Karpas-422 (cell line): ENCODE data around the gene MRTFA. TPM values are rescaled to one million over a fixed set of nuclear protein-coding genes. Genes with fewer than 3 reads are reported as not detected.
A peak's percentile ranks its signal among the peaks of the same experiment; 100 is the strongest.

Experiments
- DNase-seq: peaks from one replicate; pipeline ENCODE4 v3.0.0-alpha.2; 2015
- H2AFZ ChIP-seq: fragments of 200-600 bp; sonication (generic); 2 replicates; pipeline ENCODE4 v1.6.1; 2014; ENCODE audit warnings: antibody characterized with exemption, low read length, mixed read lengths
- H3K27ac ChIP-seq: fragments of 200-600 bp; sonication (generic); 2 replicates; pipeline ENCODE4 v1.5.1; 2014; ENCODE audit warnings: mild to moderate bottlenecking, low read length, moderate library complexity
- H3K27me3 ChIP-seq: fragments of 200-600 bp; sonication (generic); 2 replicates; pipeline ENCODE4 v1.6.1; 2014; ENCODE audit warnings: low read length, mixed read lengths
- H3K36me3 ChIP-seq: fragments of 200-600 bp; sonication (generic); 2 replicates; pipeline ENCODE4 v1.6.1; 2014; ENCODE audit warnings: low read length, mixed read lengths; ENCODE audit not compliant: insufficient read depth
- H3K4me1 ChIP-seq: fragments of 200-600 bp; sonication (generic); 2 replicates; pipeline ENCODE4 v1.6.1; 2014; ENCODE audit warnings: mild to moderate bottlenecking, low read length, mixed read lengths
- H3K4me2 ChIP-seq: fragments of 200-600 bp; sonication (generic); 2 replicates; pipeline ENCODE4 v1.6.1; 2014; ENCODE audit warnings: low read length, low read depth, mild to moderate bottlenecking; ENCODE audit not compliant: poor library complexity, severe bottlenecking
- H3K4me3 ChIP-seq: fragments of 200-600 bp; sonication (generic); 2 replicates; pipeline ENCODE4 v1.5.1; 2014; ENCODE audit warnings: mild to moderate bottlenecking, antibody characterized with exemption, low read length, mixed read lengths
- H3K79me2 ChIP-seq: fragments of 200-600 bp; sonication (generic); 2 replicates; pipeline ENCODE4 v1.6.1; 2014; ENCODE audit warnings: mild to moderate bottlenecking, low read length, mixed read lengths
- H3K9ac ChIP-seq: fragments of 200-600 bp; sonication (generic); 2 replicates; pipeline ENCODE4 v1.6.0; 2014; ENCODE audit warnings: low read length
- H3K9me2 ChIP-seq: fragments of 200-600 bp; sonication (generic), shearing (Covaris generic); replicated peaks from 2 replicates; pipeline ENCODE4 v1.6.0; 2014; ENCODE audit warnings: mild to moderate bottlenecking, low read length, moderate library complexity; ENCODE audit not compliant: insufficient read depth
- H3K9me3 ChIP-seq: fragments of 300-700, 200-600 bp; sonication (generic); 2 replicates; pipeline ENCODE4 v1.6.1; 2014; ENCODE audit warnings: low read length, mixed read lengths
- H4K20me1 ChIP-seq: fragments of 200-600 bp; sonication (generic); 2 replicates; pipeline ENCODE4 v1.6.1; 2014; ENCODE audit warnings: mild to moderate bottlenecking, antibody characterized with exemption, low read length, low read depth; ENCODE audit not compliant: insufficient read depth
- total RNA-seq: library from RNA; depleted of rRNA; stranded (reverse); fragments of >200 nt; shearing (Covaris generic); gene quantifications from 2 replicates; pipeline ENCODE4 v1.2.3, GENCODE V29; 2014; ENCODE audit warnings: low replicate concordance

Gene MRTFA
- total RNA-seq, 1 experiment from 2014 or later = 37.2 TPM

DNA sequence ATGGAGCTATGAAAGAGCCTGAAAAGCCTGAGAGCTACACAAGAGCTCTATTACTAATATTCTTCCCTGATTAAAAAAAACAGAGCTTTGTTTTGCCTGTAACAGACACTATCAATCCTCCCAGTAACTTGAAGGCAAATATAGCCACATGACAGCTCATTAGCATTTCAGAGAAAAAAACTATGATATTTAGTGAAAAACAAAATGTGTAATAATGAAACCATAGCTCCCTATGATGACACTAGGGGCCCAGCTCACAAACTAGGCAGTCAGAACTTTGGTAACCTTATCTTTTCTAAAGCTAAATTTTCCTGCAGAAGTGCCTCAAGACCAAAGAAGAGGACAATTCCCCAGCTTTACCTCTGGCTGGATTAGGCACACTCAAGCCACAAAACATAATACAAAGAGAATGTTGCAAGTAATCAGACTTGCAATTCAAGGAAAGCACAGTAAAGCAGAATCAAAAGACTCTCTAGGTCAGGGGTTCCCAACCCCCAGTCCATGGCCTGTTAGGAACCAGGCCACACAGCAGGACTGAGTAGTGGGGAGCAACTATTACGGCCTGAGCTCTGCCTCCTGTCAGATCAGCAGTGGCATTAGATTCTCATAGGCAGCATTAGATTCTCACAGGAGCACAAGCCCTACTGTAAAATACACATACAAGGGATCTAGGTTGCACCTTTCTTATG lies 53.3 kb downstream of the MRTFA start:
- Histone ChIP-seq H3K79me2 (peaks cover 66% of the 10 kb centered on the region), H3K27ac (no peak overlapping the region), H3K9me3 (no peaks in the 10 kb centered on the region), H3K9ac (no peak overlapping the region), H2AFZ (no peak overlapping the region), H3K27me3 (no peaks in the 10 kb centered on the region), H3K9me2 (no peaks in the 10 kb centered on the region), H4K20me1 (no peaks in the 10 kb centered on the region), H3K4me1 (peaks cover 13% of the 10 kb centered on the region), H3K36me3 (peaks cover 12% of the 10 kb centered on the region; the same call in 1 of the 2 replicates), H3K4me2 (no peak overlapping the region), H3K4me3 (no peak overlapping the region)
- no peak for DNase-seq

- peaks cover 64% of the 10 kb centered on the region for H3K79me2 ChIP-seq
- no peaks in the 10 kb centered on the region for H4K20me1 ChIP-seq
Measured at GRCh38 chr22:40582063-40582462, 54.5 kb downstream of the MRTFA start.

GRCh38 chr22:40580631-40581030 lies 55.9 kb downstream of the MRTFA start:
- H4K20me1 ChIP-seq = no peaks in the 10 kb centered on the region
- H3K9me3 ChIP-seq = no peaks in the 10 kb centered on the region
- no peak for DNase-seq
- H3K4me2 ChIP-seq = no peak overlapping the region
- H3K79me2 ChIP-seq = peaks cover 64% of the 10 kb centered on the region
- H3K9ac ChIP-seq = no peak overlapping the region
- H3K4me1 ChIP-seq = peaks cover 4% of the 10 kb centered on the region
- H3K9me2 ChIP-seq = no peaks in the 10 kb centered on the region
- H2AFZ ChIP-seq = no peak overlapping the region
- no peak overlapping the region for H3K27ac ChIP-seq
- H3K27me3 ChIP-seq = no peaks in the 10 kb centered on the region
- H3K36me3 ChIP-seq = peaks cover 12% of the 10 kb centered on the region; the same call in 1 of the 2 replicates
- no peak overlapping the region for H3K4me3 ChIP-seq

More at GRCh38 chr22:40582063-40582462, 54.5 kb downstream of the MRTFA start:
- H2AFZ ChIP-seq = no peak overlapping the region
- H3K27me3 ChIP-seq = no peaks in the 10 kb centered on the region
- H3K4me2 ChIP-seq = no peak overlapping the region
- H3K9me2 ChIP-seq = no peaks in the 10 kb centered on the region
- no peak for DNase-seq
- no peak overlapping the region for H3K27ac ChIP-seq
- H3K36me3 ChIP-seq = peaks cover 12% of the 10 kb centered on the region; the same call in 1 of the 2 replicates
- no peak overlapping the region for H3K4me3 ChIP-seq
- no peaks in the 10 kb centered on the region for H3K9me3 ChIP-seq
- H3K9ac ChIP-seq = no peak overlapping the region
- peaks cover 13% of the 10 kb centered on the region for H3K4me1 ChIP-seq

- no peaks in the 10 kb centered on the region for H4K20me1 ChIP-seq
- H3K9ac ChIP-seq = no peak overlapping the region
- no peak for DNase-seq
- peaks cover 6% of the 10 kb centered on the region for H3K4me1 ChIP-seq
- no peak overlapping the region for H2AFZ ChIP-seq
- no peaks in the 10 kb centered on the region for H3K27me3 ChIP-seq
- peaks cover 63% of the 10 kb centered on the region for H3K79me2 ChIP-seq
- no peaks in the 10 kb centered on the region for H3K9me3 ChIP-seq
- peaks cover 12% of the 10 kb centered on the region; the same call in 1 of the 2 replicates for H3K36me3 ChIP-seq
- no peaks in the 10 kb centered on the region for H3K9me2 ChIP-seq
- H3K4me3 ChIP-seq = no peak overlapping the region
- no peak overlapping the region for H3K27ac ChIP-seq
- H3K4me2 ChIP-seq = no peak overlapping the region
Measured at GRCh38 chr22:40578171-40578570, 58.3 kb downstream of the MRTFA start.

DNA sequence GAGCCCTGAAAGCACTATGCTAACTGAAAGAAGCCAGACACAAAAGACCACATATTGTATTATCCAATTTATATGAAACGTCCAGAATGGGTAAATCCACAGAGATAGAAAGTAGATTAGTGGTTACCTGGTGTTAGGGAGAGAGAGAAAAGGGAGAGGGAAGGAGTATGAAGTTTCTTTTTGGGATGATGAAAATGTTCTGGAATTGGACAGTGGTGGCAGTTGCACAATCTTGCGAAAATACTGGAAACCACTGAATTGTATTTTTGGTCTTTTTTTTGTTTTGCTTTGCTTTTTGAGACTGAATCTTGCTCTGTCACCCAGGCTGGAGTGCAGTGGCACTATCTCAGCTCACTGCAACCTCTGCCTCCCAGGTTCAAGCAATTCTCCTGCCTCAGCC lies 63.5 kb downstream of the MRTFA start:
- Histone ChIP-seq H4K20me1 (no peaks in the 10 kb centered on the region), H3K4me2 (no peak overlapping the region), H3K36me3 (peaks cover 8% of the 10 kb centered on the region; the same call in 1 of the 2 replicates)

DNA sequence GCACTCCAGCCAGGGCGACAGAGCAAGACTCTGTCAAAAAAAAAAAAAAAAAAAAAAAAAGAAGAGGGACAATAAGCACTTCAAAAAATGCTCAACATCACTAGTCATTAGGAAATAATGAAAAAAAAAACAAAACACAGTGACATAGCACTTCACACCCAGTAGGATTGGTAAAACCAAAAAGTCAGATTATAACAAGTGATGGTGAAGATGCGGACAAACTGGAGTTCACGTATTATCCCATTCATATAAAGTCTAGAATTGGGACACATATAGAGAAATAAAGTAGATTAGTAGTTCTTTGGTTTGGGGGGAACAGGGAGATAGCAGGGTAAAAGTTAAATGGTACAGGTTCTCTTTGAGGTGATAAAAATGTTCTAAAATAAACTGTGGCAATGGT lies 64.6 kb downstream of the MRTFA start:
- Histone ChIP-seq H3K4me2 (no peak overlapping the region), H4K20me1 (no peaks in the 10 kb centered on the region), H3K9me2 (no peaks in the 10 kb centered on the region), H2AFZ (no peak overlapping the region), H3K27me3 (no peaks in the 10 kb centered on the region), H3K27ac (no peak overlapping the region), H3K79me2 (peaks cover 74% of the 10 kb centered on the region), H3K36me3 (peaks cover 8% of the 10 kb centered on the region; the same call in 1 of the 2 replicates), H3K9ac (no peak overlapping the region), H3K9me3 (no peaks in the 10 kb centered on the region), H3K4me3 (no peak overlapping the region), H3K4me1 (peaks cover 11% of the 10 kb centered on the region)
- no peak for DNase-seq

More for the DNA sequence above, 63.5 kb downstream of the MRTFA start:
- Histone ChIP-seq H3K9ac (no peak overlapping the region), H2AFZ (no peak overlapping the region), H3K9me3 (no peaks in the 10 kb centered on the region), H3K4me3 (no peak overlapping the region), H3K9me2 (no peaks in the 10 kb centered on the region), H3K27me3 (no peaks in the 10 kb centered on the region), H3K27ac (no peak overlapping the region), H3K79me2 (peaks cover 68% of the 10 kb centered on the region), H3K4me1 (peaks cover 11% of the 10 kb centered on the region)
- DNase-seq = no peak

DNA sequence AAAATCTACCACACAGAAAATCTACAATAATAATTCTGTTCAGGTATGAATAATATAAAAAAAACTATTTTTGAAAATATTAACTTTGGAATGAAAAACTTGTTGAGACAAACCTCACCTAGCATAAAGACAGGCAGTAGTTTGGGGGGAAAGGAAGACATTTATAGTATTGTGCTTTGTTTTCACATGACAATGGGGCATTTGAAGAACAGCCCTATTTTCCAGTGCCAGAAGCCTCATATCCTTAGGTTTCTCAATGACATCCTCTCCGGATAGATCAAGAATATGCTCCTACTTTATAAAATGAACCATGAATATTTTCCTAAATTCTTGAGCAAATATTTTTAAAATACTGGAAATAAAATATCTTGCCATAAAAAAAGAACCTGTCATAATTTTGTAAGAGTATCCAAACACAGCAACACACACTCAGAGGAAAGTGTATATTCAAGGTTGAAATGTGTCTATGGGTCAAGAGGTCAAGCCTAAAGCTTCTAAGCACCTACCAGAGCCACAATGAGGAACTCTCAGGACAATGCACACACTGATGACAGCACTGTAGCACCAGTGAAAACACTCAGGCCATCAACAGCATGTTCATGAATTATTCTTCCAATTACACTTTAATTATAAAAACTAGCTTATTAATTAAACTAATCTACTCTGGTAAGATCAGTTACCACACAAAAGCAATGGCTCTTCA lies 68.7 kb downstream of the MRTFA start:
- peak overlapping the region; percentile 33; the same call in 1 of the 2 replicates for H3K27ac ChIP-seq
- no peak overlapping the region for H3K4me3 ChIP-seq
- H3K9me3 ChIP-seq = no peaks in the 10 kb centered on the region
- H4K20me1 ChIP-seq = 0 out of 2 replicates have a peak, but pooled peaks cover 2% of the 10 kb centered on the region
- peaks cover 3% of the 10 kb centered on the region; the same call in 1 of the 2 replicates for H3K4me1 ChIP-seq
- no peak overlapping the region for H2AFZ ChIP-seq
- no peaks in the 10 kb centered on the region for H3K9me2 ChIP-seq
- peaks cover 76% of the 10 kb centered on the region for H3K79me2 ChIP-seq
- H3K27me3 ChIP-seq = no peaks in the 10 kb centered on the region
- H3K9ac ChIP-seq = no peak overlapping the region
- H3K4me2 ChIP-seq = no peak overlapping the region
- peaks cover 5% of the 10 kb centered on the region; the same call in 1 of the 2 replicates for H3K36me3 ChIP-seq
- no peak for DNase-seq

- Histone ChIP-seq H3K9me2 (no peaks in the 10 kb centered on the region), H3K9ac (no peak overlapping the region), H3K9me3 (no peaks in the 10 kb centered on the region), H2AFZ (no peak overlapping the region), H3K4me1 (peaks cover 3% of the 10 kb centered on the region; the same call in 1 of the 2 replicates), H4K20me1 (0 out of 2 replicates have a peak, but pooled peaks cover 2% of the 10 kb centered on the region), H3K79me2 (peaks cover 73% of the 10 kb centered on the region), H3K27me3 (no peaks in the 10 kb centered on the region), H3K4me3 (no peak overlapping the region), H3K36me3 (no peaks in the 10 kb centered on the region), H3K4me2 (no peak overlapping the region), H3K27ac (no peak overlapping the region)
- no peak for DNase-seq
Measured at GRCh38 chr22:40567106-40567505, 69.4 kb downstream of the MRTFA start.
